ENCODE measurements around the gene SLC8A1. TPM values are rescaled to one million over a fixed set of nuclear protein-coding genes. Genes with fewer than 3 reads are reported as not detected.

Gene SLC8A1
- total RNA-seq, 1 experiment from 2014 or later = 1.7 TPM

GRCh38 chr2:40106061-40106460 is 345.8 kb downstream of the SLC8A1 start:
- Histone ChIP-seq H3T11ph (ENCODE audit: low read length) (no peak overlapping the region), H4K8ac (replicated peaks; ENCODE audit: insufficient read length, low read depth, low read length) (no peak overlapping the region), H4K5ac (ENCODE audit: insufficient read length, low read depth, low read length) (no peak overlapping the region), H2BK5ac (ENCODE audit: insufficient read length, low read length) (no peak overlapping the region), H4K20me1 (ENCODE audit: control insufficient read depth, insufficient read depth, insufficient read length) (no peaks in the 10 kb centered on the region), H3K9me3 (ENCODE audit: control insufficient read depth, low read depth, low read length) (no peaks in the 10 kb centered on the region), H3K27me3 (ENCODE audit: insufficient read depth, low read length) (no peaks in the 10 kb centered on the region), H3K9ac (ENCODE audit: extremely low read depth, insufficient read length, low read length) (no peak overlapping the region), H3K4me1 (ENCODE audit: insufficient read depth, low read length) (peaks cover 2% of the 10 kb centered on the region; the same call in 1 of the 2 replicates), H3K18ac (ENCODE audit: insufficient read length, low read depth, low read length) (no peak overlapping the region), H3K23ac (ENCODE audit: insufficient read length, low read depth, low read length) (no peak overlapping the region), H4K91ac (ENCODE audit: insufficient read length, low read depth, low read length) (no peak overlapping the region), H2AFZ (ENCODE audit: low read length) (no peak overlapping the region), H2BK20ac (ENCODE audit: low read depth, low read length, poor library complexity, severe bottlenecking) (no peak overlapping the region), H2BK12ac (ENCODE audit: insufficient read length, low read depth, low read length) (no peak overlapping the region), H2AK5ac (ENCODE audit: insufficient read length, low read length) (no peak overlapping the region), H2BK15ac (ENCODE audit: low read depth, low read length) (no peak overlapping the region), H3K23me2 (ENCODE audit: insufficient read length, low read depth, low read length, poor library complexity, severe bottlenecking) (no peaks in the 10 kb centered on the region), H3K79me1 (ENCODE audit: insufficient read depth, low read depth, low read length, poor library complexity, severe bottlenecking) (no peaks in the 10 kb centered on the region), H3K27ac (ENCODE audit: insufficient read length, low read depth, low read length) (no peak overlapping the region), H3K4me2 (ENCODE audit: insufficient read depth, insufficient read length, low read length) (no peak overlapping the region), H2BK120ac (ENCODE audit: low read depth, low read length, poor library complexity, severe bottlenecking) (no peak overlapping the region), H3K56ac (ENCODE audit: insufficient read length, low read depth, low read length) (no peak overlapping the region), H3K4ac (ENCODE audit: low read depth, low read length) (no peak overlapping the region), H3K79me2 (ENCODE audit: insufficient read depth, low read length) (no peaks in the 10 kb centered on the region), H3K14ac (ENCODE audit: insufficient read depth, low read length) (no peak overlapping the region)
- H3K27me3 Mint-ChIP-seq (ENCODE audit: low read depth) = no peaks in the 10 kb centered on the region
- WGBS (ENCODE audit: extremely low coverage, insufficient read length, low lambda C conversion rate) = no CpG with 5 or more reads among the region's 2 CpGs
- H3K27ac Mint-ChIP-seq = no peak overlapping the region
- DNase-seq = no peak
- no peaks in the 10 kb centered on the region for H3K36me3 Mint-ChIP-seq (ENCODE audit: insufficient read depth in 1 of 3, low read depth in 3 of 3)
- TF ChIP-seq CTCF (conservative IDR thresholded peaks at IDR 0.05) = no peak
- peaks cover 11 to 21% of the 10 kb centered on the region in 2 experiments for H3K4me1 Mint-ChIP-seq
- no peaks in the 10 kb centered on the region for H3K9me3 Mint-ChIP-seq
- no peak overlapping the region for H3K4me3 Mint-ChIP-seq

Data from H9 (cell line).